ENCODE results near the gene GJA4.
"Not testable (repeated sequence)": the region's sequence is repeated elsewhere in the genome, so short reads cannot be mapped to it uniquely, and the experiment has no call there.

Gene GJA4

GRCh38 chr1:34768856-34769255 lies 23.9 kb upstream of the GJA4 start:
- DNase-seq (ENCODE audit: low spot score): no peak
- FAIRE-seq: no peak

- DNase-seq (ENCODE audit: low spot score) (no peak), FAIRE-seq (no peak)
Measured at GRCh38 chr1:34770891-34771504, 21.8 kb upstream of the GJA4 start.

- FAIRE-seq (no peak), DNase-seq (ENCODE audit: low spot score) (no peak)
Measured at GRCh38 chr1:34771573-34772371, 21.0 kb upstream of the GJA4 start.

GRCh38 chr1:34773114-34773513 lies 19.7 kb upstream of the GJA4 start:
- DNase-seq (ENCODE audit: low spot score); FAIRE-seq: not testable (repeated sequence)

- no peak for DNase-seq (ENCODE audit: low spot score)
- no peak for FAIRE-seq
Measured at GRCh38 chr1:34774957-34775356, 17.8 kb upstream of the GJA4 start.

- no peak for DNase-seq (ENCODE audit: low spot score)
- FAIRE-seq: no peak
Measured at GRCh38 chr1:34776911-34777310, 15.9 kb upstream of the GJA4 start.

GRCh38 chr1:34777519-34778321 lies 15.1 kb upstream of the GJA4 start:
- DNase-seq (ENCODE audit: low spot score) (no peak), FAIRE-seq (no peak)

GRCh38 chr1:34778381-34778780 lies 14.4 kb upstream of the GJA4 start:
- DNase-seq (ENCODE audit: low spot score) (no peak), FAIRE-seq (no peak)

GRCh38 chr1:34779005-34779404 lies 13.8 kb upstream of the GJA4 start:
- no peak for DNase-seq (ENCODE audit: low spot score)
- no peak for FAIRE-seq

GRCh38 chr1:34779526-34779925 lies 13.3 kb upstream of the GJA4 start:
- FAIRE-seq (no peak), DNase-seq (ENCODE audit: low spot score) (no peak)

GRCh38 chr1:34779962-34780361 lies 12.8 kb upstream of the GJA4 start:
- DNase-seq (ENCODE audit: low spot score) (no peak), FAIRE-seq (no peak)

GRCh38 chr1:34780528-34780927 lies 12.3 kb upstream of the GJA4 start:
- DNase-seq (ENCODE audit: low spot score) (no peak), FAIRE-seq (no peak)

- DNase-seq (ENCODE audit: low spot score): no peak
- no peak for FAIRE-seq
Measured at GRCh38 chr1:34781071-34781843, 11.5 kb upstream of the GJA4 start, which contains the start of gene GJB3. Gene GJB3, plus strand, starts transcription at chr1:34781214. Its CDS starts 3,549 bp downstream, at chr1:34784763.

GRCh38 chr1:34781844-34782391 lies 10.9 kb upstream of the GJA4 start:
- DNase-seq (ENCODE audit: low spot score): no peak
- no peak for FAIRE-seq

GRCh38 chr1:34784751-34785221 lies 8.0 kb upstream of the GJA4 start:
- DNase-seq (ENCODE audit: low spot score): no peak
- no peak for FAIRE-seq

- DNase-seq (ENCODE audit: low spot score) (no peak), FAIRE-seq (no peak)
Measured at GRCh38 chr1:34785231-34785874, 7.4 kb upstream of the GJA4 start.

GRCh38 chr1:34785875-34786470 lies 6.8 kb upstream of the GJA4 start:
- no peak for DNase-seq (ENCODE audit: low spot score)
- no peak for FAIRE-seq

- FAIRE-seq: no peak
- DNase-seq (ENCODE audit: low spot score): peak; percentile 60
Measured at GRCh38 chr1:34786521-34787325, 6.1 kb upstream of the GJA4 start.

Data from RCC 7860 (cell line).